Measurements from ENCODE around the gene AGAP1. TPM values are rescaled to one million over a fixed set of nuclear protein-coding genes. Genes with fewer than 3 reads are reported as not detected.

AGAP1 gene
- polyA plus RNA-seq, 2 of the 4 experiments (the other 2 are of a cell fraction) = 20.2 to 21.9 TPM

DNA sequence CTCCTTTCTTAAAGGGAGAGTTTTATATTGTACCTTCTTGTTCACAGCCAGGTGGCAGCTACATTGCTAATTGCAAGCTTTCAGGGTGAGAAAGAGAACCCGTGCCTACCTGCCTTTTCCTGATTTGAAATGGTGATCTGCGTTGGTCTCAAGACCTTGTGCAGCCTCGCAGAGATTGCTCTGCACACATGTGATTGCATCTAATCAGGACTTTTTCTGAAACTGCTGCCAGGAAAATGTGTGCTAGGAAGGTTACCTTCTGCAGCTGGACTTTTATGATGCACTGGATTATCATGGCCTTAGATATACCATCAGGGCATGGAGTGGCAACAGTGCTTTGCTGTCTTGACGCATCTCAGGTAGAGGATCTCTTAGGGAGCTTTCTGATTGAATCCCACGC lies 45.1 kb downstream of the AGAP1 start:
- Histone ChIP-seq H3K4me3 (no peak overlapping the region), H3K4me1 (0 out of 3 replicates have a peak, but pooled peaks cover 4% of the 10 kb centered on the region), H3K4me2 (no peak overlapping the region), H3K9me3 (no peaks in the 10 kb centered on the region), H3K27ac (no peak overlapping the region)
- ATAC-seq (no peak), DNase-seq (ENCODE audit: low read depth in 1 of 2, low spot score in 1 of 2) (no peak), FAIRE-seq (no peak)
- TF ChIP-seq FOSB (CRISPR knock-in tag; IDR thresholded peaks at IDR 0.05) = no peak
- no peak for TF ChIP-seq MYC (IDR thresholded peaks at IDR 0.05; ENCODE audit: borderline replicate concordance, low read length)
- TF ChIP-seq NFE2L2 (conservative IDR thresholded peaks at IDR 0.05; ENCODE audit: low read length) = no peak
- no peak for TF ChIP-seq EHMT2 (IDR thresholded peaks at IDR 0.05; ENCODE audit: low read depth)
- TF ChIP-seq, protein P1, sequence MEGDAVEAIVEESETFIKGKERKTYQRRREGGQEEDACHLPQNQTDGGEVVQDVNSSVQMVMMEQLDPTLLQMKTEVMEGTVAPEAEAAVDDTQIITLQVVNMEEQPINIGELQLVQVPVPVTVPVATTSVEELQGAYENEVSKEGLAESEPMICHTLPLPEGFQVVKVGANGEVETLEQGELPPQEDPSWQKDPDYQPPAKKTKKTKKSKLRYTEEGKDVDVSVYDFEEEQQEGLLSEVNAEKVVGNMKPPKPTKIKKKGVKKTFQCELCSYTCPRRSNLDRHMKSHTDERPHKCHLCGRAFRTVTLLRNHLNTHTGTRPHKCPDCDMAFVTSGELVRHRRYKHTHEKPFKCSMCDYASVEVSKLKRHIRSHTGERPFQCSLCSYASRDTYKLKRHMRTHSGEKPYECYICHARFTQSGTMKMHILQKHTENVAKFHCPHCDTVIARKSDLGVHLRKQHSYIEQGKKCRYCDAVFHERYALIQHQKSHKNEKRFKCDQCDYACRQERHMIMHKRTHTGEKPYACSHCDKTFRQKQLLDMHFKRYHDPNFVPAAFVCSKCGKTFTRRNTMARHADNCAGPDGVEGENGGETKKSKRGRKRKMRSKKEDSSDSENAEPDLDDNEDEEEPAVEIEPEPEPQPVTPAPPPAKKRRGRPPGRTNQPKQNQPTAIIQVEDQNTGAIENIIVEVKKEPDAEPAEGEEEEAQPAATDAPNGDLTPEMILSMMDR (IDR thresholded peaks at IDR 0.05) = no peak
- no peak for TF ChIP-seq TP53 (CRISPR knock-in tag; IDR thresholded peaks at IDR 0.05)
- TF ChIP-seq HDAC2 (IDR thresholded peaks at IDR 0.05) = no peak
- TF ChIP-seq FOSL2 (IDR thresholded peaks at IDR 0.05) = no peak
- TF ChIP-seq FOSL2 (CRISPR knock-in tag; IDR thresholded peaks at IDR 0.05) = no peak
- no peak for TF ChIP-seq ZNF302 (CRISPR knock-in tag; IDR thresholded peaks at IDR 0.05)
- TF ChIP-seq HOXB5 (CRISPR knock-in tag; IDR thresholded peaks at IDR 0.05) = no peak
- no peak for TF ChIP-seq ELK1 (IDR thresholded peaks at IDR 0.05; ENCODE audit: low read depth, low read length)
- TF ChIP-seq SMC3 (IDR thresholded peaks at IDR 0.05) = no peak
- TF ChIP-seq EP300 (IDR thresholded peaks at IDR 0.05) = no peak
- TF ChIP-seq EHF (CRISPR knock-in tag; IDR thresholded peaks at IDR 0.05) = no peak
- no peak for TF ChIP-seq HOXA7 (CRISPR knock-in tag; IDR thresholded peaks at IDR 0.05)
- TF ChIP-seq CEBPB (IDR thresholded peaks at IDR 0.05) = no peak
- no peak for TF ChIP-seq GATA3 (IDR thresholded peaks at IDR 0.05; ENCODE audit: borderline replicate concordance)
- TF ChIP-seq FOXS1 (CRISPR knock-in tag; IDR thresholded peaks at IDR 0.05) = no peak
- TF ChIP-seq, protein P2, sequence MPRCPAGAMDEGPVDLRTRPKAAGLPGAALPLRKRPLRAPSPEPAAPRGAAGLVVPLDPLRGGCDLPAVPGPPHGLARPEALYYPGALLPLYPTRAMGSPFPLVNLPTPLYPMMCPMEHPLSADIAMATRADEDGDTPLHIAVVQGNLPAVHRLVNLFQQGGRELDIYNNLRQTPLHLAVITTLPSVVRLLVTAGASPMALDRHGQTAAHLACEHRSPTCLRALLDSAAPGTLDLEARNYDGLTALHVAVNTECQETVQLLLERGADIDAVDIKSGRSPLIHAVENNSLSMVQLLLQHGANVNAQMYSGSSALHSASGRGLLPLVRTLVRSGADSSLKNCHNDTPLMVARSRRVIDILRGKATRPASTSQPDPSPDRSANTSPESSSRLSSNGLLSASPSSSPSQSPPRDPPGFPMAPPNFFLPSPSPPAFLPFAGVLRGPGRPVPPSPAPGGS (IDR thresholded peaks at IDR 0.05) = no peak
- TF ChIP-seq POLR2A (IDR thresholded peaks at IDR 0.05; ENCODE audit: low read length) = no peak
- ChIA-PET CTCF (interaction anchor here (0.8 to 1.1 kb wide), 2 partner anchors 12 to 55 kb away, joined by 3 to 4 read pairs; no protein-coding TSS in a partner anchor), POLR2A (no interaction called here)
- WGBS (ENCODE audit: missing lambda C conversion rate) = 86% methylated on average over 5 of the region's 5 CpGs

DNA sequence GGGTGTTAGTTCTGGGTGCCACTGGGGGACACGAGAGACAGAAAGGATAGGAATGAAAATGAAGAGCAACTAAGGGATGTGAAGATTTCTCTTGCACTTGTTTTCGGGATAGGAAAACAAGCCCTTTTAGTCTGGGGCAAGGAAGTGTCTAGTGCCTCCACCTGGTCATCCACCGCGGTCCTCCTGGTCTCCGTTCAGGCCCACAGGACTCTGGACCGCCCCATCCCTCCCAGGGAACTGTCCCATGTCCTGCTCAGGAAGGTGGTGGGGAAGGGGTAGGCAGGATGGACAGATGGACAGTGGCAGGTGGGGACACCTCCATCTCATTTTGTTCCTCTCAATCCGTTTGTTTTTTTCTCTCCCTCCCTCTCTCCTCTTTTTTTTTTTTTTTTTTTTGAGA lies 45.9 kb downstream of the AGAP1 start:
- 84% methylated on average over 7 of the region's 7 CpGs for WGBS (ENCODE audit: missing lambda C conversion rate)
- Histone ChIP-seq H3K9me3 (no peaks in the 10 kb centered on the region), H3K27ac (no peak overlapping the region), H3K4me1 (0 out of 3 replicates have a peak, but pooled peaks cover 4% of the 10 kb centered on the region), H3K4me3 (no peak overlapping the region), H3K4me2 (no peak overlapping the region)
- no peak for DNase-seq (ENCODE audit: low read depth in 1 of 2, low spot score in 1 of 2)
- no peak for FAIRE-seq
- ChIA-PET POLR2A (no interaction called here), CTCF (interaction anchor here (1.7 kb wide), 1 partner anchor 54 kb away, joined by 3 read pairs; no protein-coding TSS in a partner anchor)
- peak in 1 of 2 experiments; percentile 44; a peak in 1 of 6 replicates for ATAC-seq
- TF ChIP-seq HMGXB4 (CRISPR knock-in tag; IDR thresholded peaks at IDR 0.05; ENCODE audit: borderline replicate concordance) (no peak), HOXB13 (CRISPR knock-in tag; IDR thresholded peaks at IDR 0.05; ENCODE audit: low read depth) (no peak), GATA3 (IDR thresholded peaks at IDR 0.05; ENCODE audit: borderline replicate concordance) (no peak), SMC3 (IDR thresholded peaks at IDR 0.05) (no peak), ESRRA (IDR thresholded peaks at IDR 0.05; ENCODE audit: borderline replicate concordance, low read length) (no peak), SREBF2 (IDR thresholded peaks at IDR 0.05) (no peak), FOSL2 (IDR thresholded peaks at IDR 0.05) (no peak), FOSL2 (CRISPR knock-in tag; IDR thresholded peaks at IDR 0.05) (no peak), HES2 (IDR thresholded peaks at IDR 0.05) (no peak)
- TF ChIP-seq, protein P1 (IDR thresholded peaks at IDR 0.05) = no peak
- TF ChIP-seq, protein P3, sequence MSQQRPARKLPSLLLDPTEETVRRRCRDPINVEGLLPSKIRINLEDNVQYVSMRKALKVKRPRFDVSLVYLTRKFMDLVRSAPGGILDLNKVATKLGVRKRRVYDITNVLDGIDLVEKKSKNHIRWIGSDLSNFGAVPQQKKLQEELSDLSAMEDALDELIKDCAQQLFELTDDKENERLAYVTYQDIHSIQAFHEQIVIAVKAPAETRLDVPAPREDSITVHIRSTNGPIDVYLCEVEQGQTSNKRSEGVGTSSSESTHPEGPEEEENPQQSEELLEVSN (IDR thresholded peaks at IDR 0.05; ENCODE audit: borderline replicate concordance, low read depth) = no peak

All from A549 (cell line).